GM12878 (cell line): ENCODE results near the gene SORBS2.

Experiments used
- ATF3 ChIP-seq: IDR thresholded peaks from 2 replicates; pipeline ENCODE4 v1.6.1; 2011; ENCODE audit warnings: low read depth, mild to moderate bottlenecking, low read length, moderate library complexity, borderline replicate concordance; ENCODE audit errors: extremely low read depth
- CREM ChIP-seq: IDR thresholded peaks from 2 replicates; pipeline ENCODE4 v1.6.1; 2014; ENCODE audit warnings: antibody characterized with exemption, low read depth
- EZH2 ChIP-seq: IDR thresholded peaks from 2 replicates; pipeline ENCODE4 v1.6.1; 2012; ENCODE audit warnings: low read depth, mild to moderate bottlenecking, control low read depth, inconsistent platforms, low read length, borderline replicate concordance; ENCODE audit not compliant: control insufficient read depth
- POLR2AphosphoS5 ChIP-seq: IDR thresholded peaks from 2 replicates; pipeline ENCODE4 v1.6.1; 2011; ENCODE audit warnings: mild to moderate bottlenecking, low read length, inconsistent platforms

GRCh38 chr4:185825737-185826136 is 13.7 kb upstream of the SORBS2 start:
- TF ChIP-seq EZH2 (no peak), ATF3 (no peak), POLR2AphosphoS5 (no peak), CREM (no peak)
